ENCODE measurements around the gene MCAM.

The MCAM gene

GRCh38 chr11:119345685-119346084, 28.8 kb upstream of the MCAM start:
- no peak for DNase-seq
- no peak for ATAC-seq

- ATAC-seq, result no peak
- DNase-seq, result no peak
Measured at GRCh38 chr11:119344291-119345010, 27.5 kb upstream of the MCAM start.

- ATAC-seq, result no peak
Measured at GRCh38 chr11:119343726-119344125, 26.8 kb upstream of the MCAM start.

GRCh38 chr11:119342362-119343130, 25.6 kb upstream of the MCAM start:
- no peak for DNase-seq

More at GRCh38 chr11:119343726-119344125, 26.8 kb upstream of the MCAM start:
- no peak for DNase-seq

GRCh38 chr11:119342023-119342300, 25.0 kb upstream of the MCAM start:
- ATAC-seq (no peak), DNase-seq (no peak)

More at GRCh38 chr11:119342362-119343130, 25.6 kb upstream of the MCAM start:
- no peak for ATAC-seq

- DNase-seq (no peak), ATAC-seq (no peak)
Measured at GRCh38 chr11:119341222-119342022, 24.5 kb upstream of the MCAM start.

GRCh38 chr11:119340335-119341221, 23.6 kb upstream of the MCAM start, which contains the start of gene C1QTNF5:
TSS of gene C1QTNF5 (minus strand) at chr11:119340883. CDS start at chr11:119340397, 486 bp downstream.
- DNase-seq, result no peak
- no peak for ATAC-seq

- DNase-seq (peak; percentile 69), ATAC-seq (no peak)
Measured at GRCh38 chr11:119339589-119340334, 22.8 kb upstream of the MCAM start.

- ATAC-seq (no peak), DNase-seq (no peak)
Measured at GRCh38 chr11:119338965-119339588, 22.1 kb upstream of the MCAM start.

- DNase-seq (peak; percentile 77), ATAC-seq (peak; percentile 21)
Measured at GRCh38 chr11:119338318-119338890, 21.5 kb upstream of the MCAM start.

GRCh38 chr11:119337581-119338317, 20.8 kb upstream of the MCAM start:
- no peak for ATAC-seq
- DNase-seq, result no peak

- no peak for DNase-seq
- no peak for ATAC-seq
Measured at GRCh38 chr11:119336744-119337469, 20.0 kb upstream of the MCAM start.

- ATAC-seq (no peak), DNase-seq (no peak)
Measured at GRCh38 chr11:119335655-119336543, 19.0 kb upstream of the MCAM start.

GRCh38 chr11:119335091-119335654, 18.2 kb upstream of the MCAM start:
- ATAC-seq (no peak), DNase-seq (no peak)

GRCh38 chr11:119334174-119334930, 17.4 kb upstream of the MCAM start, which contains the start of gene RNF26:
TSS of gene RNF26 (plus strand) at chr11:119334527. CDS start at chr11:119335123, 596 bp downstream.
- DNase-seq (peak; percentile 91), ATAC-seq (peak; percentile 90)

- no peak for ATAC-seq
Measured at GRCh38 chr11:119332111-119332765, 15.3 kb upstream of the MCAM start.

More at GRCh38 chr11:119332111-119332765, 15.3 kb upstream of the MCAM start:
- DNase-seq, result no peak

Measured in stimulated activated naive CD8-positive, alpha-beta T cell treated with anti-CD3 and anti-CD28 coated beads, Interleukin-15, Interleukin-2, amounts not matched to agents 100 U/mL and 50 U/mL, for 24 hours (primary cell).